MM.1S (cell line): ENCODE results near the gene ST6GAL1.

Experiments
- DNase-seq: peaks from one replicate; pipeline ENCODE4 v3.0.0-alpha.2; 2015
- H2AFZ ChIP-seq: fragments of 300-600 bp; sonication (generic); 2 replicates; pipeline ENCODE4 v1.6.0; 2016; ENCODE audit warnings: antibody characterized with exemption, low read length
- H3F3A ChIP-seq: fragments of 300-600 bp; sonication (generic); 2 replicates; pipeline ENCODE4 v1.6.1; 2016; ENCODE audit warnings: mild to moderate bottlenecking, antibody characterized with exemption, low read length, moderate library complexity, mixed read lengths; ENCODE audit not compliant: insufficient read depth
- H3K27ac ChIP-seq: fragments of 300-600 bp; sonication (generic); 2 replicates; pipeline ENCODE4 v1.5.1; 2016; ENCODE audit warnings: mild to moderate bottlenecking, low read length
- H3K27me3 ChIP-seq: fragments of 300-600 bp; sonication (generic); replicated peaks from 2 replicates; pipeline ENCODE4 v1.6.0; 2016; ENCODE audit warnings: low read length; ENCODE audit not compliant: insufficient read depth
- H3K36me3 ChIP-seq: fragments of 300-600 bp; sonication (generic); replicated peaks from 2 replicates; pipeline ENCODE4 v1.6.1; 2016; ENCODE audit warnings: mild to moderate bottlenecking, low read length, mixed read lengths; ENCODE audit not compliant: insufficient read depth
- H3K4me1 ChIP-seq: fragments of 300-600 bp; sonication (generic); 2 replicates; pipeline ENCODE4 v1.6.1; 2016; ENCODE audit warnings: low read length, mixed read lengths
- H3K4me2 ChIP-seq: fragments of 300-600 bp; sonication (generic); 2 replicates; pipeline ENCODE4 v1.6.0; 2016; ENCODE audit warnings: low read depth, low read length
- H3K4me3 ChIP-seq: fragments of 300-600 bp; sonication (generic); 2 replicates; pipeline ENCODE4 v1.5.1; 2016; ENCODE audit warnings: low read length, mixed read lengths
- H3K79me2 ChIP-seq: fragments of 300-600 bp; sonication (generic); 2 replicates; pipeline ENCODE4 v1.6.1; 2016; ENCODE audit warnings: mixed run types, low read length, mixed read lengths
- H3K9ac ChIP-seq: fragments of 300-600 bp; sonication (generic); 2 replicates; pipeline ENCODE4 v1.6.1; 2016; ENCODE audit warnings: low read length, mixed read lengths
- H3K9me2 ChIP-seq: fragments of 300-600 bp; sonication (generic); replicated peaks from 2 replicates; pipeline ENCODE4 v1.6.1; 2016; ENCODE audit warnings: mild to moderate bottlenecking, low read length, mixed read lengths; ENCODE audit not compliant: insufficient read depth
- H3K9me3 ChIP-seq: fragments of 300-600 bp; sonication (generic); replicated peaks from 2 replicates; pipeline ENCODE4 v1.6.1; 2016; ENCODE audit warnings: mild to moderate bottlenecking, low read length, mixed read lengths; ENCODE audit not compliant: insufficient read depth
- H4K20me1 ChIP-seq: fragments of 300-600 bp; sonication (generic); 2 replicates; pipeline ENCODE4 v1.6.1; 2016; ENCODE audit warnings: mild to moderate bottlenecking, low read length, moderate library complexity, mixed read lengths; ENCODE audit not compliant: insufficient read depth
- CTCF ChIP-seq: fragments of 300-600 bp; sonication (generic); IDR thresholded peaks from 2 replicates; pipeline ENCODE4 v1.5.1; 2016; ENCODE audit warnings: antibody characterized with exemption, low read length, mixed read lengths
- EZH2 ChIP-seq: fragments of 300-600 bp; sonication (generic); optimal IDR thresholded peaks from 2 replicates; pipeline ENCODE3; 2017; ENCODE audit warnings: low read depth, mild to moderate bottlenecking, antibody characterized with exemption, low read length, mixed read lengths
- EZH2phosphoT487 ChIP-seq: fragments of 300-600 bp; sonication (generic); IDR thresholded peaks from 2 replicates; pipeline ENCODE4 v1.6.1; 2018; ENCODE audit warnings: antibody characterized with exemption, low read length

ST6GAL1 gene

DNA sequence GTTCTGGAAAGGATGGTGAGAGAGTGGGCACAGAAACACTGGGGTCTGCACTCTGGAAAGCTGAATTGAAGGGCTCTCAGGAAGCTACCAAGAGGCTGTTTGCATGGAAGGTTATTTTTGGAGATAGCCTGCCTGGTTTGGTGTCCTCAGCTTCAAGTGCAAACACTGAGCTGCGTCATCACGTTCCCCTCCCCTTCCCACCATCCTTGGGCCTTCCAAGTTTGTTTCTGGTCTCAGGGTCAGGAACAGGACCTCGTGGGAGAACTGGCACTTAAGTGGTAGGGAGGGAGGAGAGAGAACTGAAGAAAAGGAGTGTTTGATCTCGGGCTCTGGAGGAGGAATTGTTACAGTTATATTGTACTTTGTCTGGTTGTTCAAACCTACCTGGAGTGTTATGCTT lies 10.6 kb downstream of the ST6GAL1 start:
- H3K4me1 ChIP-seq: no peaks in the 10 kb centered on the region
- no peaks in the 10 kb centered on the region for H3K27me3 ChIP-seq
- no peaks in the 10 kb centered on the region for H3K36me3 ChIP-seq
- H3K4me3 ChIP-seq: no peak overlapping the region
- no peak overlapping the region for H3K4me2 ChIP-seq
- H3K9ac ChIP-seq: no peak overlapping the region
- H3K79me2 ChIP-seq: peaks cover 44% of the 10 kb centered on the region
- no peaks in the 10 kb centered on the region for H3K9me3 ChIP-seq
- no peak for TF ChIP-seq EZH2phosphoT487
- TF ChIP-seq CTCF: no peak
- no peak for TF ChIP-seq EZH2
- no peak overlapping the region for H2AFZ ChIP-seq
- DNase-seq: no peak
- no peaks in the 10 kb centered on the region for H3K9me2 ChIP-seq
- H4K20me1 ChIP-seq: no peaks in the 10 kb centered on the region
- no peak overlapping the region for H3K27ac ChIP-seq
- no peaks in the 10 kb centered on the region for H3F3A ChIP-seq

GRCh38 chr3:186942168-186942567 lies 11.8 kb downstream of the ST6GAL1 start:
- H3K9ac ChIP-seq: no peak overlapping the region
- H3F3A ChIP-seq: no peaks in the 10 kb centered on the region
- peaks cover 43% of the 10 kb centered on the region for H3K79me2 ChIP-seq
- no peak for DNase-seq
- no peaks in the 10 kb centered on the region for H3K9me3 ChIP-seq
- no peaks in the 10 kb centered on the region for H4K20me1 ChIP-seq
- H3K27me3 ChIP-seq: no peaks in the 10 kb centered on the region
- H2AFZ ChIP-seq: no peak overlapping the region
- no peaks in the 10 kb centered on the region for H3K36me3 ChIP-seq
- H3K9me2 ChIP-seq: no peaks in the 10 kb centered on the region
- H3K4me3 ChIP-seq: no peak overlapping the region
- TF ChIP-seq CTCF (no peak), EZH2phosphoT487 (no peak), EZH2 (no peak)
- no peaks in the 10 kb centered on the region for H3K4me1 ChIP-seq
- no peak overlapping the region for H3K27ac ChIP-seq
- no peak overlapping the region for H3K4me2 ChIP-seq

DNA sequence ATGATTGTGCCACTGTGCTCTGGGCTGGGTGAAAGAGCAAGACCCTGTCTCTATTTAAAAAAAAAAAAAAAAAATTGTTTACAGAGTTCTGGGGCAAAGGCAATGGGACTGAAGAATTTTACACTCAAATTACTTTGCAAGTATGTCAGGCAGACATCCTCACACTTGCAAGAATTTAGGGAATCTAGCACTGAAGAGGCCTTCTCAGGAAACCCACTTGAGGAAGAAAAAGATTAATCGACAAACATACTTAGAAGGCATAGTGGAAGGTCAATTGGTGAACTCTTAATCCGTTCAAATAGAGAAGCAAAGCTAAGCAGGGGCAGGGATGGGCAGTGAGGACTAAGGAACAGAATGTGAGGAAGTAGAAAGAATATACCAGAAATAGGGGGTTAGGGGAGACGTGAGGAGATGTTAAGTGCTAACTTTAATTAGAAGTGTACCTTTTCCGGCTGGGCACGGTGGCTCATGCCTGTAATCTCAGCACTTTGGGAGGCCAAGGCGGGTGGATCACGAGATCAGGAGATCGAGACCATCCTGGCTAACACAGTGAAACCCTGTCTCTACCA lies 15.0 kb downstream of the ST6GAL1 start:
- Histone ChIP-seq H3K9me3 (no peaks in the 10 kb centered on the region), H4K20me1 (no peaks in the 10 kb centered on the region), H3K27me3 (no peaks in the 10 kb centered on the region), H3K36me3 (no peaks in the 10 kb centered on the region), H3K9ac (no peak overlapping the region), H3K9me2 (no peaks in the 10 kb centered on the region), H3K4me3 (no peak overlapping the region), H2AFZ (no peak overlapping the region), H3K4me1 (no peaks in the 10 kb centered on the region), H3K79me2 (peaks cover 29% of the 10 kb centered on the region), H3K4me2 (no peak overlapping the region), H3F3A (no peaks in the 10 kb centered on the region), H3K27ac (no peak overlapping the region)
- TF ChIP-seq EZH2 (no peak), CTCF (no peak), EZH2phosphoT487 (no peak)
- DNase-seq: no peak
